Measurements from ENCODE around the gene ZEB2. TPM values are rescaled to one million over a fixed set of nuclear protein-coding genes. Genes with fewer than 3 reads are reported as not detected.

Gene ZEB2
- total and polyA plus RNA-seq, 2 donors (not counting 3 experiments of a cell fraction or from before 2014, with no cell fraction given), result 17.9 to 49.6 TPM

DNA sequence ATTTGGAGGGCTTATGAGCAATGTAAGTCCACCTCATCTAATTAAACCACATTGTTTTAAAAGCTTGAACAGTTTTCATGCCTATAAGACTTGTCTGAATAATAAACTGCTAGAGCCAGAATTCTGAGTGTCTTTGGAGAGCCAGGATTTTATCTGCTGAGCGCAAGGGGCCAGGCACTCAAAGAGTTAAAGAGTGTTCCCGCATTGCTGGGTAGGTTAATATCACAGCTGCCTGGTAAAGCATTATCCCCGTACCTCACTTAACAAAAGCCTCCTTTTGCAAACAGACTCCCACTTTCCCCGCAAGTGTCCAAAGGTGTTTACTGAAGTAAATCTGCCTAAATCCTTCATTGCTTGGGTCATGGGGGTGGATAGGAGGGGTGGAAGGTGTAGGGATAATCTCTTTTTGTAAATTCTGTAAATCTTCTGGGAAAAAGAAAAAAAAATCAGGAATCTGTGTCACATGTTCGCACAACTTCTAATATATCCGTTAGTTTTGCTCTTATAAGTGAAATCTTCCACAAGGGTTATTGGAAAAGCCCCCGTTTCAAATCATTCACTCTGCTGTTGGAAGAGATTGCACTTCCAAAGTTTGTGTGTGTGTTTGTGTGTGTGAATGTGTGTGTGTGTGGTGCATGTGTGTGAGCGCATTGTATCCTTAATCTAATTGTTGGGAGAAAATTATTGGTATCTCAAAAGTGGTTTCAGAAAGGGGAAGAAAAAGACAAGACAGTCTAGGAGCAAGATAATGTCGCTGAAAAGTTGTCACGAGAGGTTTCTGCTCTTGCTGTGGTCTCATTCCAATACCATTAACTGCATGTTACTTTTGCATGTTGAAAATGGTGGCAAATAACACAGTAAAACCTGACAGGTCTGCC is 10.7 kb downstream of the ZEB2 start:
- Histone ChIP-seq H3K9ac (replicated peaks; ENCODE audit: extremely low read depth, insufficient read depth, low read length) (no peak overlapping the region), H3K9me3 (replicated peaks; ENCODE audit: control insufficient read depth, insufficient read depth, low read length) (no peaks in the 10 kb centered on the region), H3K4me3 (replicated peaks in 1 of 3; ENCODE audit: insufficient read depth in 1 of 3, low read depth in 1 of 3, low read length in 3 of 3) (no peak overlapping the region), H2AFZ (ENCODE audit: low read depth, low read length) (no peak overlapping the region), H3K27ac (ENCODE audit: insufficient read depth, low read depth, low read length) (no peak overlapping the region), H3K27me3 (ENCODE audit: control insufficient read depth in 2 of 2, insufficient read depth in 2 of 2, low read length in 2 of 2) (no peaks in the 10 kb centered on the region), H3K9me1 (replicated peaks; ENCODE audit: control insufficient read depth, extremely low read depth, insufficient read depth, low read length) (no peaks in the 10 kb centered on the region), H3K79me2 (ENCODE audit: control insufficient read depth, insufficient read depth, low read length) (peaks cover 73% of the 10 kb centered on the region), H4K20me1 (replicated peaks; ENCODE audit: control insufficient read depth, extremely low read depth, insufficient read depth, low read length) (no peaks in the 10 kb centered on the region), H3K4me1 (ENCODE audit: control insufficient read depth, extremely low read depth, insufficient read depth, low read length) (peaks cover 34% of the 10 kb centered on the region), H3K36me3 (ENCODE audit: control insufficient read depth in 2 of 2, extremely low read depth in 1 of 2, insufficient read depth in 2 of 2, low read length in 2 of 2) (no peaks in the 10 kb centered on the region), H3K4me2 (ENCODE audit: insufficient read depth, low read length) (peak overlapping the region; percentile 19)
- BruUV-seq (replicated peaks), result no TSS peak
- intact Hi-C loops (cut with micrococcal nuclease) (no loop called here), dilution Hi-C loops (cut with MboI; ENCODE audit: extremely low pct_ligation_motif_present, low sequenced_read_pairs) (loop anchor here (25.0 kb wide), 1 partner anchor 147 kb away; no protein-coding TSS in a partner anchor)
- ChIA-PET CTCF (interaction anchor here (2.1 kb wide), 1 partner anchor 11 kb away, joined by 6 read pairs; no protein-coding TSS in a partner anchor), POLR2A (no interaction called here)
- no peak for DNase-seq (ENCODE audit: low read depth, low spot score)
- FAIRE-seq, result no peak
- TF ChIP-seq, protein P1, sequence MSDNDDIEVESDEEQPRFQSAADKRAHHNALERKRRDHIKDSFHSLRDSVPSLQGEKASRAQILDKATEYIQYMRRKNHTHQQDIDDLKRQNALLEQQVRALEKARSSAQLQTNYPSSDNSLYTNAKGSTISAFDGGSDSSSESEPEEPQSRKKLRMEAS (IDR thresholded peaks at IDR 0.05; ENCODE audit: insufficient read depth, insufficient read length), result no peak
- no peak for TF ChIP-seq JUN (IDR thresholded peaks at IDR 0.05; ENCODE audit: borderline replicate concordance, insufficient read depth, insufficient read length, low read depth)

GRCh38 chr2:144508172-144508851 is 11.6 kb downstream of the ZEB2 start:
- Histone ChIP-seq H3K9ac (replicated peaks; ENCODE audit: extremely low read depth, insufficient read depth, low read length) (no peak overlapping the region), H3K36me3 (ENCODE audit: control insufficient read depth in 2 of 2, extremely low read depth in 1 of 2, insufficient read depth in 2 of 2, low read length in 2 of 2) (no peaks in the 10 kb centered on the region), H3K79me2 (ENCODE audit: control insufficient read depth, insufficient read depth, low read length) (peaks cover 64% of the 10 kb centered on the region), H3K9me1 (replicated peaks; ENCODE audit: control insufficient read depth, extremely low read depth, insufficient read depth, low read length) (no peaks in the 10 kb centered on the region), H2AFZ (ENCODE audit: low read depth, low read length) (no peak overlapping the region), H3K4me3 (replicated peaks in 1 of 3; ENCODE audit: insufficient read depth in 1 of 3, low read depth in 1 of 3, low read length in 3 of 3) (no peak overlapping the region), H4K20me1 (replicated peaks; ENCODE audit: control insufficient read depth, extremely low read depth, insufficient read depth, low read length) (no peaks in the 10 kb centered on the region), H3K27me3 (ENCODE audit: control insufficient read depth in 2 of 2, insufficient read depth in 2 of 2, low read length in 2 of 2) (no peaks in the 10 kb centered on the region), H3K4me2 (ENCODE audit: insufficient read depth, low read length) (peak overlapping the region; percentile 8), H3K27ac (ENCODE audit: insufficient read depth, low read depth, low read length) (no peak overlapping the region), H3K4me1 (ENCODE audit: control insufficient read depth, extremely low read depth, insufficient read depth, low read length) (peaks cover 25% of the 10 kb centered on the region), H3K9me3 (replicated peaks; ENCODE audit: control insufficient read depth, insufficient read depth, low read length) (no peaks in the 10 kb centered on the region)
- ChIA-PET POLR2A (no interaction called here), CTCF (interaction anchor here (2.1 kb wide), 1 partner anchor 10 kb away, joined by 6 read pairs; no protein-coding TSS in a partner anchor)
- intact Hi-C loops (cut with micrococcal nuclease) (no loop called here), dilution Hi-C loops (cut with MboI; ENCODE audit: extremely low pct_ligation_motif_present, low sequenced_read_pairs) (loop anchor here (25.0 kb wide), 1 partner anchor 146 kb away; no protein-coding TSS in a partner anchor)
- DNase-seq (ENCODE audit: low read depth, low spot score), result no peak
- BruUV-seq (replicated peaks), result no TSS peak
- TF ChIP-seq, protein P1 (IDR thresholded peaks at IDR 0.05; ENCODE audit: insufficient read depth, insufficient read length), result no peak
- no peak for TF ChIP-seq FOS (IDR thresholded peaks at IDR 0.05; ENCODE audit: borderline replicate concordance, insufficient read depth, low read length)
- TF ChIP-seq EZH2 (IDR thresholded peaks at IDR 0.05; ENCODE audit: borderline replicate concordance, low read depth, low read length, severe bottlenecking), result no peak
- TF ChIP-seq POLR2AphosphoS5 (IDR thresholded peaks at IDR 0.05; ENCODE audit: insufficient read depth, low read depth, low read length), result no peak
- TF ChIP-seq, protein P2, sequence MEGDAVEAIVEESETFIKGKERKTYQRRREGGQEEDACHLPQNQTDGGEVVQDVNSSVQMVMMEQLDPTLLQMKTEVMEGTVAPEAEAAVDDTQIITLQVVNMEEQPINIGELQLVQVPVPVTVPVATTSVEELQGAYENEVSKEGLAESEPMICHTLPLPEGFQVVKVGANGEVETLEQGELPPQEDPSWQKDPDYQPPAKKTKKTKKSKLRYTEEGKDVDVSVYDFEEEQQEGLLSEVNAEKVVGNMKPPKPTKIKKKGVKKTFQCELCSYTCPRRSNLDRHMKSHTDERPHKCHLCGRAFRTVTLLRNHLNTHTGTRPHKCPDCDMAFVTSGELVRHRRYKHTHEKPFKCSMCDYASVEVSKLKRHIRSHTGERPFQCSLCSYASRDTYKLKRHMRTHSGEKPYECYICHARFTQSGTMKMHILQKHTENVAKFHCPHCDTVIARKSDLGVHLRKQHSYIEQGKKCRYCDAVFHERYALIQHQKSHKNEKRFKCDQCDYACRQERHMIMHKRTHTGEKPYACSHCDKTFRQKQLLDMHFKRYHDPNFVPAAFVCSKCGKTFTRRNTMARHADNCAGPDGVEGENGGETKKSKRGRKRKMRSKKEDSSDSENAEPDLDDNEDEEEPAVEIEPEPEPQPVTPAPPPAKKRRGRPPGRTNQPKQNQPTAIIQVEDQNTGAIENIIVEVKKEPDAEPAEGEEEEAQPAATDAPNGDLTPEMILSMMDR (IDR thresholded peaks at IDR 0.05; ENCODE audit: extremely low read depth in 1 of 2, insufficient read depth in 1 of 2, low read depth in 1 of 2, low read length in 2 of 2), result no peak
- no peak for TF ChIP-seq JUN (IDR thresholded peaks at IDR 0.05; ENCODE audit: borderline replicate concordance, insufficient read depth, insufficient read length, low read depth)
- no peak for TF ChIP-seq POLR2A (IDR thresholded peaks at IDR 0.05; ENCODE audit: low read depth, low read length)
- TF ChIP-seq GATA2 (IDR thresholded peaks at IDR 0.05; ENCODE audit: insufficient read depth, insufficient read length, low read depth, low read length), result no peak
- no peak for FAIRE-seq

All from endothelial cell of umbilical vein (primary cell).